Measurements from ENCODE around the gene FANCF. TPM values are rescaled to one million over a fixed set of nuclear protein-coding genes. Genes with fewer than 3 reads are reported as not detected.

Gene FANCF
- total RNA-seq, 2 donors from 2014 or later, result 5.1 to 13.8 TPM

Other genes with a start within 250 kb of the FANCF start
- gene GAS2, start 40.8 kb upstream of the FANCF start, total RNA-seq, result 1 to 10 TPM; 2.0 to 3.2 TPM
- gene SVIP, start 204.0 kb upstream of the FANCF start, total RNA-seq, result 10 to 100 TPM; 46.6 to 70.2 TPM
- gene CCDC179, start 234.7 kb upstream of the FANCF start, total RNA-seq, result not detected

All from activated naive CD4-positive, alpha-beta T cell treated with anti-CD3 and anti-CD28 coated beads, Interleukin-2, amount 50 U/mL, for 72 hours (primary cell).